ENCODE data around the gene GAPT.

DNA sequence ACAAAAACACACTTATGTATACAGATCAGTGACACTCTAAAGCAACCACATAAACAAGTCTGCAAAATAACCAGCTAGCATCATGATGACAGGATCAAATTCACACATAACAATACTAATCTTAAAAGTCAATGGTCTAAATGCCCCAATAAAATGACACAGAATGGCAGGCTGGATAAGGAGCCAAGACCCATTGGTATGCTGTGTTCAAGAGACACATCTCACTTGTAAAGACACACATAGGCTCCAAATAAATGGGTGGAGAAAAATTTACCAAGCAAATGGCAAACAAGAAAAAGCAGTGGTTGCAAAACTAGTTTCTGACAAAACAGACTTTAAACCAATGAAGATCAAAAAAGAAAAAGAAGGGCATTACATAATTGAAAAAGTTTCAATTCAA is 26.0 kb downstream of the GAPT start:
- TF ChIP-seq, protein P1, sequence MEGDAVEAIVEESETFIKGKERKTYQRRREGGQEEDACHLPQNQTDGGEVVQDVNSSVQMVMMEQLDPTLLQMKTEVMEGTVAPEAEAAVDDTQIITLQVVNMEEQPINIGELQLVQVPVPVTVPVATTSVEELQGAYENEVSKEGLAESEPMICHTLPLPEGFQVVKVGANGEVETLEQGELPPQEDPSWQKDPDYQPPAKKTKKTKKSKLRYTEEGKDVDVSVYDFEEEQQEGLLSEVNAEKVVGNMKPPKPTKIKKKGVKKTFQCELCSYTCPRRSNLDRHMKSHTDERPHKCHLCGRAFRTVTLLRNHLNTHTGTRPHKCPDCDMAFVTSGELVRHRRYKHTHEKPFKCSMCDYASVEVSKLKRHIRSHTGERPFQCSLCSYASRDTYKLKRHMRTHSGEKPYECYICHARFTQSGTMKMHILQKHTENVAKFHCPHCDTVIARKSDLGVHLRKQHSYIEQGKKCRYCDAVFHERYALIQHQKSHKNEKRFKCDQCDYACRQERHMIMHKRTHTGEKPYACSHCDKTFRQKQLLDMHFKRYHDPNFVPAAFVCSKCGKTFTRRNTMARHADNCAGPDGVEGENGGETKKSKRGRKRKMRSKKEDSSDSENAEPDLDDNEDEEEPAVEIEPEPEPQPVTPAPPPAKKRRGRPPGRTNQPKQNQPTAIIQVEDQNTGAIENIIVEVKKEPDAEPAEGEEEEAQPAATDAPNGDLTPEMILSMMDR (IDR thresholded peaks at IDR 0.05; ENCODE audit: low read length): no peak
- TF ChIP-seq EZH2 (IDR thresholded peaks at IDR 0.05; ENCODE audit: borderline replicate concordance, low read length): no peak
